Right atrium auricular region (tissue), 2 donors: Measurements from ENCODE around the gene SMPD3. TPM values are rescaled to one million over a fixed set of nuclear protein-coding genes. Genes with fewer than 3 reads are reported as not detected.

Source experiments
- DNase-seq: peaks from one replicate; pipeline ENCODE4 v3.0.0-alpha.2; 2019; ENCODE audit warnings: low spot score
- H3K27ac ChIP-seq, 2 donors: fragments of 200-600 bp; sonication (generic); 1 replicate in 1 of 2; 2 replicates in 1 of 2; pipeline ENCODE4 v1.5.1; 2016 to 2019
- H3K27me3 ChIP-seq, 2 donors: fragments of 200-600 bp; sonication (generic); one replicate each; pipeline versions ENCODE4 v1.5.1 to v1.6.0; 2017 to 2019
- H3K36me3 ChIP-seq: fragments of 200-600 bp; sonication (generic); one replicate; pipeline ENCODE4 v1.5.1; 2016
- H3K4me1 ChIP-seq, 2 donors: fragments of 200-600 bp; sonication (generic); one replicate each; pipeline versions ENCODE4 v1.5.1 to v1.6.0; 2017 to 2019
- H3K4me3 ChIP-seq, 2 donors: fragments of 200-600 bp; sonication (generic); 1 replicate in 1 of 2; 2 replicates in 1 of 2; pipeline ENCODE4 v1.5.1; 2017 to 2019; ENCODE audit warnings: mild to moderate bottlenecking in 1 of 2, moderate library complexity in 1 of 2
- H3K9me3 ChIP-seq, 2 donors: fragments of 200-600 bp; sonication (generic); one replicate each; pipeline ENCODE4 v1.5.1; 2019
- CTCF ChIP-seq, 2 donors: fragments of 200-600 bp; sonication (generic); IDR thresholded peaks; one replicate each; pipeline ENCODE4 v1.5.1; 2019; ENCODE audit warnings: antibody characterized with exemption in 2 of 2
- total RNA-seq, 2 donors: library from RNA; depleted of rRNA; stranded (reverse); fragments of >200 nt; gene quantifications; one replicate each; pipeline ENCODE4 v1.1.0, GENCODE V29; 2016

SMPD3 gene
- total RNA-seq, 2 donors from 2014 or later = 3.0 to 4.4 TPM

GRCh38 chr16:68400924-68401460 lies 47.3 kb downstream of the SMPD3 start:
- no peaks in the 10 kb centered on the region for H3K36me3 ChIP-seq
- H3K4me3 ChIP-seq = no peak overlapping the region
- no peaks in the 10 kb centered on the region for H3K9me3 ChIP-seq
- TF ChIP-seq CTCF (IDR thresholded peaks at IDR 0.05) = no peak
- no peak overlapping the region for H3K27ac ChIP-seq
- no peak for DNase-seq
- H3K27me3 ChIP-seq = no peaks in the 10 kb centered on the region
- no peaks in the 10 kb centered on the region for H3K4me1 ChIP-seq

- Histone ChIP-seq H3K27me3 (no peaks in the 10 kb centered on the region), H3K36me3 (no peaks in the 10 kb centered on the region), H3K9me3 (no peaks in the 10 kb centered on the region), H3K4me1 (no peaks in the 10 kb centered on the region), H3K27ac (no peak overlapping the region), H3K4me3 (no peak overlapping the region)
- no peak for TF ChIP-seq CTCF (IDR thresholded peaks at IDR 0.05)
- DNase-seq = no peak
These were observed 48.0 kb downstream of the SMPD3 start for GRCh38 chr16:68400083-68400923.

GRCh38 chr16:68399456-68399855 lies 48.9 kb downstream of the SMPD3 start:
- H3K4me1 ChIP-seq = no peaks in the 10 kb centered on the region
- no peak for DNase-seq
- no peak overlapping the region for H3K27ac ChIP-seq
- no peaks in the 10 kb centered on the region for H3K27me3 ChIP-seq
- H3K4me3 ChIP-seq = no peak overlapping the region
- no peaks in the 10 kb centered on the region for H3K9me3 ChIP-seq
- H3K36me3 ChIP-seq = no peaks in the 10 kb centered on the region
- no peak for TF ChIP-seq CTCF (IDR thresholded peaks at IDR 0.05)

- Histone ChIP-seq H3K4me1 (no peaks in the 10 kb centered on the region), H3K4me3 (no peak overlapping the region), H3K27me3 (no peaks in the 10 kb centered on the region), H3K27ac (no peak overlapping the region), H3K9me3 (no peaks in the 10 kb centered on the region), H3K36me3 (no peaks in the 10 kb centered on the region)
- TF ChIP-seq CTCF (IDR thresholded peaks at IDR 0.05) = no peak
- no peak for DNase-seq
These were observed 50.6 kb downstream of the SMPD3 start for GRCh38 chr16:68397710-68398201.

- Histone ChIP-seq H3K4me1 (no peaks in the 10 kb centered on the region), H3K27ac (no peak overlapping the region), H3K36me3 (no peaks in the 10 kb centered on the region), H3K9me3 (no peaks in the 10 kb centered on the region), H3K27me3 (no peaks in the 10 kb centered on the region), H3K4me3 (no peak overlapping the region)
- no peak for DNase-seq
- peak in 1 of 2 donors; percentile 63 for TF ChIP-seq CTCF (IDR thresholded peaks at IDR 0.05)
These were observed 51.8 kb downstream of the SMPD3 start for GRCh38 chr16:68396481-68396880.
